HUES48 (cell line): ENCODE data around the gene TSPAN6.

ENCODE experiments used
- H3K27ac ChIP-seq: one replicate; pipeline ENCODE4 v1.7.0; 2013; ENCODE audit warnings: low read depth, low read length, inconsistent platforms
- H3K27me3 ChIP-seq: 2 replicates; pipeline ENCODE4 v1.6.1; 2013; ENCODE audit warnings: mild to moderate bottlenecking, low read length; ENCODE audit not compliant: control insufficient read depth, insufficient read depth
- H3K36me3 ChIP-seq: 2 replicates; pipeline ENCODE4 v1.6.1; 2013; ENCODE audit warnings: low read length; ENCODE audit not compliant: control insufficient read depth, insufficient read depth
- H3K4me1 ChIP-seq: 2 replicates; pipeline ENCODE4 v1.6.1; 2013; ENCODE audit warnings: mild to moderate bottlenecking, low read length; ENCODE audit not compliant: control insufficient read depth, insufficient read depth
- H3K4me3 ChIP-seq: 2 replicates; pipeline ENCODE4 v1.5.1; 2013; ENCODE audit warnings: mild to moderate bottlenecking, low read depth, low read length
- H3K9ac ChIP-seq: 2 replicates; pipeline ENCODE4 v1.6.1; 2013; ENCODE audit warnings: mild to moderate bottlenecking, low read depth, low read length, moderate library complexity
- H3K9me3 ChIP-seq: 2 replicates; pipeline ENCODE4 v1.6.1; 2013; ENCODE audit warnings: low read length; ENCODE audit not compliant: control insufficient read depth, insufficient read depth

Gene TSPAN6

GRCh38 chrX:100663642-100664041 is 27.0 kb upstream of the TSPAN6 start:
- Histone ChIP-seq H3K4me1 (no peaks in the 10 kb centered on the region), H3K36me3 (no peaks in the 10 kb centered on the region), H3K9me3 (no peaks in the 10 kb centered on the region), H3K27me3 (no peaks in the 10 kb centered on the region), H3K27ac (no peak overlapping the region), H3K4me3 (no peak overlapping the region), H3K9ac (no peak overlapping the region)

GRCh38 chrX:100662796-100663195 is 26.2 kb upstream of the TSPAN6 start:
- no peaks in the 10 kb centered on the region for H3K4me1 ChIP-seq
- no peaks in the 10 kb centered on the region for H3K36me3 ChIP-seq
- H3K27ac ChIP-seq = no peak overlapping the region
- no peak overlapping the region for H3K4me3 ChIP-seq
- H3K27me3 ChIP-seq = no peaks in the 10 kb centered on the region
- H3K9ac ChIP-seq = no peak overlapping the region
- H3K9me3 ChIP-seq = no peaks in the 10 kb centered on the region

GRCh38 chrX:100662170-100662569 is 25.6 kb upstream of the TSPAN6 start:
- Histone ChIP-seq H3K27ac (no peak overlapping the region), H3K4me3 (no peak overlapping the region)

GRCh38 chrX:100659431-100660137 is 23.0 kb upstream of the TSPAN6 start:
- no peak overlapping the region for H3K9ac ChIP-seq
- no peaks in the 10 kb centered on the region for H3K36me3 ChIP-seq
- no peak overlapping the region for H3K4me3 ChIP-seq
- no peaks in the 10 kb centered on the region for H3K9me3 ChIP-seq
- H3K27me3 ChIP-seq = 0 out of 2 replicates have a peak, but pooled peaks cover 1% of the 10 kb centered on the region
- H3K4me1 ChIP-seq = no peaks in the 10 kb centered on the region
- no peak overlapping the region for H3K27ac ChIP-seq

More at GRCh38 chrX:100662170-100662569, 25.6 kb upstream of the TSPAN6 start:
- Histone ChIP-seq H3K36me3 (no peaks in the 10 kb centered on the region), H3K9ac (no peak overlapping the region), H3K9me3 (no peaks in the 10 kb centered on the region), H3K27me3 (no peaks in the 10 kb centered on the region), H3K4me1 (no peaks in the 10 kb centered on the region)

GRCh38 chrX:100658941-100659381 is 22.4 kb upstream of the TSPAN6 start:
- H3K27ac ChIP-seq = no peak overlapping the region
- 0 out of 2 replicates have a peak, but pooled peaks cover 3% of the 10 kb centered on the region for H3K27me3 ChIP-seq
- no peaks in the 10 kb centered on the region for H3K4me1 ChIP-seq
- no peak overlapping the region for H3K4me3 ChIP-seq
- H3K36me3 ChIP-seq = no peaks in the 10 kb centered on the region
- H3K9me3 ChIP-seq = no peaks in the 10 kb centered on the region
- H3K9ac ChIP-seq = no peak overlapping the region

- Histone ChIP-seq H3K9me3 (no peaks in the 10 kb centered on the region), H3K27ac (no peak overlapping the region), H3K36me3 (no peaks in the 10 kb centered on the region), H3K4me1 (peaks cover 8% of the 10 kb centered on the region), H3K9ac (no peak overlapping the region), H3K27me3 (0 out of 2 replicates have a peak, but pooled peaks cover 6% of the 10 kb centered on the region), H3K4me3 (no peak overlapping the region)
These were observed 17.7 kb upstream of the TSPAN6 start for GRCh38 chrX:100654261-100654660.

- H3K4me1 ChIP-seq = peaks cover 16% of the 10 kb centered on the region
These were observed 15.7 kb upstream of the TSPAN6 start for GRCh38 chrX:100652266-100652665.

GRCh38 chrX:100650841-100651240 is 14.2 kb upstream of the TSPAN6 start:
- Histone ChIP-seq H3K27me3 (0 out of 2 replicates have a peak, but pooled peaks cover 6% of the 10 kb centered on the region), H3K36me3 (no peaks in the 10 kb centered on the region), H3K9ac (no peak overlapping the region), H3K4me3 (no peak overlapping the region), H3K9me3 (no peaks in the 10 kb centered on the region), H3K27ac (no peak overlapping the region), H3K4me1 (peaks cover 20% of the 10 kb centered on the region)

More at GRCh38 chrX:100652266-100652665, 15.7 kb upstream of the TSPAN6 start:
- H3K9me3 ChIP-seq = no peaks in the 10 kb centered on the region
- no peak overlapping the region for H3K4me3 ChIP-seq
- H3K27me3 ChIP-seq = 0 out of 2 replicates have a peak, but pooled peaks cover 6% of the 10 kb centered on the region
- H3K9ac ChIP-seq = no peak overlapping the region
- H3K36me3 ChIP-seq = no peaks in the 10 kb centered on the region
- H3K27ac ChIP-seq = no peak overlapping the region

GRCh38 chrX:100649550-100650356 is 13.1 kb upstream of the TSPAN6 start:
- peaks cover 8% of the 10 kb centered on the region; the same call in 1 of the 2 replicates for H3K27me3 ChIP-seq

GRCh38 chrX:100648458-100649417 is 12.1 kb upstream of the TSPAN6 start:
- Histone ChIP-seq H3K4me3 (no peak overlapping the region), H3K27me3 (peaks cover 7% of the 10 kb centered on the region; the same call in 1 of the 2 replicates), H3K9me3 (no peaks in the 10 kb centered on the region), H3K36me3 (no peaks in the 10 kb centered on the region), H3K27ac (peak overlapping the region; percentile 65), H3K9ac (no peak overlapping the region), H3K4me1 (peaks cover 20% of the 10 kb centered on the region)

More at GRCh38 chrX:100649550-100650356, 13.1 kb upstream of the TSPAN6 start:
- Histone ChIP-seq H3K9me3 (no peaks in the 10 kb centered on the region), H3K4me3 (no peak overlapping the region), H3K4me1 (peaks cover 20% of the 10 kb centered on the region), H3K27ac (peak overlapping the region; percentile 65), H3K36me3 (no peaks in the 10 kb centered on the region), H3K9ac (no peak overlapping the region)
